Loucy (cell line): Measurements from ENCODE around the gene PPP2R5E.

ENCODE experiments used
- H2AFZ ChIP-seq: fragments of 200-600 bp; sonication (generic); 2 replicates; pipeline ENCODE4 v1.6.0; 2016; ENCODE audit warnings: antibody characterized with exemption, mild to moderate bottlenecking, low read length, moderate library complexity
- H3F3A ChIP-seq: fragments of 200-600 bp; 2 replicates; pipeline ENCODE4 v1.6.0; 2016; ENCODE audit warnings: antibody characterized with exemption, low read depth, mild to moderate bottlenecking
- H3K27me3 ChIP-seq: fragments of 200-600 bp; sonication (generic); 2 replicates; pipeline ENCODE4 v1.6.1; 2014; ENCODE audit warnings: low read length, mild to moderate bottlenecking; ENCODE audit not compliant: insufficient read depth, poor library complexity, severe bottlenecking
- H3K36me3 ChIP-seq: fragments of 200-600 bp; sonication (generic); 2 replicates; pipeline ENCODE4 v1.6.1; 2016; ENCODE audit warnings: low read length; ENCODE audit not compliant: insufficient read depth
- H3K4me1 ChIP-seq: fragments of 200-600 bp; sonication (generic); 2 replicates; pipeline ENCODE4 v1.5.1; 2014; ENCODE audit warnings: low read length, mild to moderate bottlenecking; ENCODE audit not compliant: insufficient read depth, poor library complexity, severe bottlenecking
- H3K4me2 ChIP-seq: fragments of 200-600 bp; sonication (generic); 2 replicates; pipeline ENCODE4 v1.6.0; 2014; ENCODE audit warnings: antibody characterized with exemption, low read length, low read depth, mild to moderate bottlenecking; ENCODE audit not compliant: poor library complexity, severe bottlenecking
- H3K4me3 ChIP-seq: fragments of 200-600 bp; sonication (generic); 2 replicates; pipeline ENCODE4 v1.5.1; 2014; ENCODE audit warnings: low read length, mild to moderate bottlenecking, mixed read lengths; ENCODE audit not compliant: poor library complexity, severe bottlenecking
- H3K79me2 ChIP-seq: fragments of 200-600 bp; sonication (generic); 2 replicates; pipeline ENCODE4 v1.6.1; 2014; ENCODE audit warnings: low read length; ENCODE audit not compliant: insufficient read depth
- H3K9ac ChIP-seq: fragments of 200-600 bp; sonication (generic); 2 replicates; pipeline ENCODE4 v1.6.0; 2014; ENCODE audit warnings: mild to moderate bottlenecking, low read depth, low read length, moderate library complexity; ENCODE audit not compliant: poor library complexity, severe bottlenecking
- H3K9me2 ChIP-seq: fragments of 200-600 bp; sonication (generic); replicated peaks from 2 replicates; pipeline ENCODE4 v1.6.1; 2016; ENCODE audit warnings: low read depth, low read length, mixed read lengths
- H3K9me3 ChIP-seq: fragments of 200-600 bp; sonication (generic); 2 replicates; pipeline ENCODE4 v1.6.1; 2014; ENCODE audit warnings: mild to moderate bottlenecking, antibody characterized with exemption, low read length, low read depth; ENCODE audit not compliant: insufficient read depth
- H4K20me1 ChIP-seq: fragments of 200-600 bp; sonication (generic); 2 replicates; pipeline ENCODE4 v1.6.0; 2014; ENCODE audit warnings: antibody characterized with exemption, low read length, mild to moderate bottlenecking; ENCODE audit not compliant: insufficient read depth, poor library complexity, severe bottlenecking
- EZH2phosphoT487 ChIP-seq: fragments of 200-600 bp; IDR thresholded peaks from 2 replicates; pipeline ENCODE4 v1.6.1; 2018; ENCODE audit warnings: antibody characterized with exemption, mild to moderate bottlenecking, moderate library complexity, borderline replicate concordance
- TF ChIP-seq, protein P1 (sequence below): fragments of 200-600 bp; sonication (generic); conservative IDR thresholded peaks from 2 replicates; pipeline ENCODE4 v1.5.1; 2014; ENCODE audit warnings: mild to moderate bottlenecking, antibody characterized with exemption, low read length

PPP2R5E gene

GRCh38 chr14:63564318-63564717, 21.1 kb upstream of the PPP2R5E start:
- TF ChIP-seq, protein P1, sequence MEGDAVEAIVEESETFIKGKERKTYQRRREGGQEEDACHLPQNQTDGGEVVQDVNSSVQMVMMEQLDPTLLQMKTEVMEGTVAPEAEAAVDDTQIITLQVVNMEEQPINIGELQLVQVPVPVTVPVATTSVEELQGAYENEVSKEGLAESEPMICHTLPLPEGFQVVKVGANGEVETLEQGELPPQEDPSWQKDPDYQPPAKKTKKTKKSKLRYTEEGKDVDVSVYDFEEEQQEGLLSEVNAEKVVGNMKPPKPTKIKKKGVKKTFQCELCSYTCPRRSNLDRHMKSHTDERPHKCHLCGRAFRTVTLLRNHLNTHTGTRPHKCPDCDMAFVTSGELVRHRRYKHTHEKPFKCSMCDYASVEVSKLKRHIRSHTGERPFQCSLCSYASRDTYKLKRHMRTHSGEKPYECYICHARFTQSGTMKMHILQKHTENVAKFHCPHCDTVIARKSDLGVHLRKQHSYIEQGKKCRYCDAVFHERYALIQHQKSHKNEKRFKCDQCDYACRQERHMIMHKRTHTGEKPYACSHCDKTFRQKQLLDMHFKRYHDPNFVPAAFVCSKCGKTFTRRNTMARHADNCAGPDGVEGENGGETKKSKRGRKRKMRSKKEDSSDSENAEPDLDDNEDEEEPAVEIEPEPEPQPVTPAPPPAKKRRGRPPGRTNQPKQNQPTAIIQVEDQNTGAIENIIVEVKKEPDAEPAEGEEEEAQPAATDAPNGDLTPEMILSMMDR = no peak
- no peak for TF ChIP-seq EZH2phosphoT487
- H3F3A ChIP-seq = no peaks in the 10 kb centered on the region

GRCh38 chr14:63563370-63564026, 20.3 kb upstream of the PPP2R5E start:
- no peak overlapping the region for H3K4me2 ChIP-seq
- H4K20me1 ChIP-seq = no peaks in the 10 kb centered on the region
- 0 out of 2 replicates have a peak overlapping the region, but pooled peaks have one; percentile 22 for H2AFZ ChIP-seq
- TF ChIP-seq, protein P1 = no peak
- TF ChIP-seq EZH2phosphoT487 = no peak
- H3K9me2 ChIP-seq = no peaks in the 10 kb centered on the region
- H3K9me3 ChIP-seq = no peaks in the 10 kb centered on the region
- no peak overlapping the region for H3K4me3 ChIP-seq
- no peaks in the 10 kb centered on the region for H3F3A ChIP-seq
- no peaks in the 10 kb centered on the region for H3K4me1 ChIP-seq
- H3K9ac ChIP-seq = no peak overlapping the region
- H3K79me2 ChIP-seq = no peaks in the 10 kb centered on the region
- H3K36me3 ChIP-seq = no peaks in the 10 kb centered on the region
- no peaks in the 10 kb centered on the region for H3K27me3 ChIP-seq

More at GRCh38 chr14:63564318-63564717, 21.1 kb upstream of the PPP2R5E start:
- Histone ChIP-seq H3K9me3 (no peaks in the 10 kb centered on the region), H3K4me3 (no peak overlapping the region), H3K79me2 (no peaks in the 10 kb centered on the region), H4K20me1 (no peaks in the 10 kb centered on the region), H3K36me3 (no peaks in the 10 kb centered on the region), H3K9ac (no peak overlapping the region), H3K9me2 (no peaks in the 10 kb centered on the region), H2AFZ (no peak overlapping the region), H3K4me2 (no peak overlapping the region), H3K27me3 (no peaks in the 10 kb centered on the region), H3K4me1 (no peaks in the 10 kb centered on the region)

- H3K4me3 ChIP-seq = no peak overlapping the region
- H3F3A ChIP-seq = no peaks in the 10 kb centered on the region
- no peaks in the 10 kb centered on the region for H3K27me3 ChIP-seq
Measured at GRCh38 chr14:63562405-63562804, 19.2 kb upstream of the PPP2R5E start.

More at GRCh38 chr14:63562405-63562804, 19.2 kb upstream of the PPP2R5E start:
- no peak overlapping the region for H3K4me2 ChIP-seq
- H3K79me2 ChIP-seq = no peaks in the 10 kb centered on the region
- H3K9ac ChIP-seq = no peak overlapping the region
- H3K4me1 ChIP-seq = no peaks in the 10 kb centered on the region
- no peaks in the 10 kb centered on the region for H3K9me3 ChIP-seq
- H2AFZ ChIP-seq = no peak overlapping the region
- no peaks in the 10 kb centered on the region for H3K9me2 ChIP-seq
- TF ChIP-seq EZH2phosphoT487 = no peak
- TF ChIP-seq, protein P1 = no peak
- H4K20me1 ChIP-seq = no peaks in the 10 kb centered on the region
- no peaks in the 10 kb centered on the region for H3K36me3 ChIP-seq
